Thyroid gland (tissue), 4 donors: ENCODE measurements around the gene PRIMPOL.

Experiments
- POLR2A ChIP-seq, 2 donors: fragments of 450-650 bp; IDR thresholded peaks; one replicate each; pipeline ENCODE4 v1.6.1; 2017; ENCODE audit warnings: antibody characterized with exemption in 2 of 2, mild to moderate bottlenecking in 2 of 2, moderate library complexity in 1 of 2
- TF ChIP-seq, protein P1 (sequence below), 6 experiments: fragments of 200-600 bp in 3 of 6; fragments of 450-650 bp in 3 of 6; sonication (generic) in 3 of 6; IDR thresholded peaks; one replicate each; pipeline ENCODE4 v1.5.1; 2016 to 2019; ENCODE audit warnings: antibody characterized with exemption in 6 of 6, mild to moderate bottlenecking in 2 of 6, inconsistent platforms in 1 of 6, moderate library complexity in 1 of 6

DNA sequence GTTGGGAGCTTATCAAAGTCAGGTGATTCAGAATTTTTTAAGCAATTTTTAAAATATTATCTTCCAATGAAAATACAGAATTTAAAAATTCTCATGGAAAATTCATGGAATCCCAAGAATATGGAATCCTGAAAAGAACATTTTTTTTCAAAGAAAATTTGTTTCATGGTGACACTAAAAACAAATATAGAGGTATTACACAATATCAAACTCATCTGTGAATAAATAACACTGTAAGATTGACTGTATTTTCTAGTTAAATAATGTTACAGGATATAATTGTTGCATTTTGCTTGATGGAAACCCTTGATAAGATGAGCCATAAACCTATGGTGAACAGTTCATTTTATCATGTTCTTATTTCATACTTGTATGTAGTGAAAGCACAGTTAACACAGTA is 11.4 kb downstream of the PRIMPOL start:
- no peak for TF ChIP-seq POLR2A (IDR thresholded peaks at IDR 0.05)
- TF ChIP-seq, protein P1, sequence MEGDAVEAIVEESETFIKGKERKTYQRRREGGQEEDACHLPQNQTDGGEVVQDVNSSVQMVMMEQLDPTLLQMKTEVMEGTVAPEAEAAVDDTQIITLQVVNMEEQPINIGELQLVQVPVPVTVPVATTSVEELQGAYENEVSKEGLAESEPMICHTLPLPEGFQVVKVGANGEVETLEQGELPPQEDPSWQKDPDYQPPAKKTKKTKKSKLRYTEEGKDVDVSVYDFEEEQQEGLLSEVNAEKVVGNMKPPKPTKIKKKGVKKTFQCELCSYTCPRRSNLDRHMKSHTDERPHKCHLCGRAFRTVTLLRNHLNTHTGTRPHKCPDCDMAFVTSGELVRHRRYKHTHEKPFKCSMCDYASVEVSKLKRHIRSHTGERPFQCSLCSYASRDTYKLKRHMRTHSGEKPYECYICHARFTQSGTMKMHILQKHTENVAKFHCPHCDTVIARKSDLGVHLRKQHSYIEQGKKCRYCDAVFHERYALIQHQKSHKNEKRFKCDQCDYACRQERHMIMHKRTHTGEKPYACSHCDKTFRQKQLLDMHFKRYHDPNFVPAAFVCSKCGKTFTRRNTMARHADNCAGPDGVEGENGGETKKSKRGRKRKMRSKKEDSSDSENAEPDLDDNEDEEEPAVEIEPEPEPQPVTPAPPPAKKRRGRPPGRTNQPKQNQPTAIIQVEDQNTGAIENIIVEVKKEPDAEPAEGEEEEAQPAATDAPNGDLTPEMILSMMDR (IDR thresholded peaks at IDR 0.05): no peak
